ENCODE results near the gene CSHL1.
"Not testable (repeated sequence)": the region's sequence is repeated elsewhere in the genome, so short reads cannot be mapped to it uniquely, and the experiment has no call there.

Gene CSHL1

GRCh38 chr17:63881935-63882601 lies 29.0 kb downstream of the CSHL1 start, which contains the start of gene GH2:
GH2 (minus strand) TSS chr17:63881944; CDS start chr17:63881801, 143 bp downstream.
- DNase-seq = no peak

GRCh38 chr17:63881337-63881736 lies 29.7 kb downstream of the CSHL1 start:
- not testable (repeated sequence) for DNase-seq

GRCh38 chr17:63880706-63881105 lies 30.4 kb downstream of the CSHL1 start:
- no peak for DNase-seq

GRCh38 chr17:63878413-63878812 lies 32.6 kb downstream of the CSHL1 start:
- DNase-seq = not testable (repeated sequence)

GRCh38 chr17:63874693-63875092 lies 36.4 kb downstream of the CSHL1 start:
- not testable (repeated sequence) for DNase-seq

GRCh38 chr17:63874061-63874626 lies 36.9 kb downstream of the CSHL1 start:
- not testable (repeated sequence) for DNase-seq

- DNase-seq = not testable (repeated sequence)
These were observed 37.5 kb downstream of the CSHL1 start, which contains the start of gene CSH2 for GRCh38 chr17:63873577-63873976. CSH2 (minus strand) TSS chr17:63873677; CDS start chr17:63873614, 63 bp downstream.

- DNase-seq = not testable (repeated sequence)
These were observed 39.3 kb downstream of the CSHL1 start for GRCh38 chr17:63871646-63872365.

- not testable (repeated sequence) for DNase-seq
These were observed 40.8 kb downstream of the CSHL1 start for GRCh38 chr17:63870292-63870665.

GRCh38 chr17:63869491-63870291 lies 41.4 kb downstream of the CSHL1 start:
- not testable (repeated sequence) for DNase-seq

- not testable (repeated sequence) for DNase-seq
These were observed 44.4 kb downstream of the CSHL1 start for GRCh38 chr17:63866625-63867024.

Measured in NCI-H1417 treated with DMSO at 0.1 percent for 48 hours (cell line).